PC-9 (cell line): ENCODE measurements around the gene ALG10B.

ENCODE experiments used
- EZH2 ChIP-seq: fragments of 200-600 bp; sonication (generic); IDR thresholded peaks from 2 replicates; pipeline ENCODE4 v1.8.0; 2017; ENCODE audit warnings: antibody characterized with exemption, low read depth
- TF ChIP-seq, protein P1 (sequence below): fragments of 200-600 bp; sonication (generic); conservative IDR thresholded peaks from 2 replicates; pipeline ENCODE4 v1.6.1; 2017; ENCODE audit warnings: mixed run types, antibody characterized with exemption, mild to moderate bottlenecking, moderate library complexity

DNA sequence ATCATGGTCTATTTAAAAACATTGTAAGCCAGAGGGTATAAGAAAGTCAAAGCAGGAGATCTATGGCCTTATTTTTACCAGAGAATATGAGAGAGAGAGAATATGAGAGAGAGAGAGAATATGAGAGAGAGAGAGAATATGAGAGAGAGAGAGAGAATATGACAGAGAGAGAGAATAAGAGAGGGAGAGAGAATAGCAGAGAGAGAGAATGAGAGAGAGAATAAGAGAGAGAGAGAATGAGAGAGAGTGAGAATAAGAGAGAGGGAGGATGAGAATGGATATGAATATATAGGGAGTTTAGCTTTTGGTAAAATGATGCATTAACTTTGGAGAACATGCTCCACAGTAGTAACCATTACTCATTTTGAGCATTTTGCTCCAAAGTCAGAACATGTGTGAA, 48.0 kb upstream of the ALG10B start:
- TF ChIP-seq, protein P1, sequence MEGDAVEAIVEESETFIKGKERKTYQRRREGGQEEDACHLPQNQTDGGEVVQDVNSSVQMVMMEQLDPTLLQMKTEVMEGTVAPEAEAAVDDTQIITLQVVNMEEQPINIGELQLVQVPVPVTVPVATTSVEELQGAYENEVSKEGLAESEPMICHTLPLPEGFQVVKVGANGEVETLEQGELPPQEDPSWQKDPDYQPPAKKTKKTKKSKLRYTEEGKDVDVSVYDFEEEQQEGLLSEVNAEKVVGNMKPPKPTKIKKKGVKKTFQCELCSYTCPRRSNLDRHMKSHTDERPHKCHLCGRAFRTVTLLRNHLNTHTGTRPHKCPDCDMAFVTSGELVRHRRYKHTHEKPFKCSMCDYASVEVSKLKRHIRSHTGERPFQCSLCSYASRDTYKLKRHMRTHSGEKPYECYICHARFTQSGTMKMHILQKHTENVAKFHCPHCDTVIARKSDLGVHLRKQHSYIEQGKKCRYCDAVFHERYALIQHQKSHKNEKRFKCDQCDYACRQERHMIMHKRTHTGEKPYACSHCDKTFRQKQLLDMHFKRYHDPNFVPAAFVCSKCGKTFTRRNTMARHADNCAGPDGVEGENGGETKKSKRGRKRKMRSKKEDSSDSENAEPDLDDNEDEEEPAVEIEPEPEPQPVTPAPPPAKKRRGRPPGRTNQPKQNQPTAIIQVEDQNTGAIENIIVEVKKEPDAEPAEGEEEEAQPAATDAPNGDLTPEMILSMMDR = no peak
- no peak for TF ChIP-seq EZH2
